HG03521 (cell line): ENCODE data around the gene NELL1.

Experiments used
- ATAC-seq: cut with Tn5 transposase; IDR thresholded peaks from one replicate; pipeline ENCODE4 v1.9.1; 2021; ENCODE audit warnings: mild to moderate bottlenecking, moderate library complexity; ENCODE audit not compliant: unreplicated experiment

NELL1 gene

GRCh38 chr11:20668844-20669819 is at the start of gene NELL1:
Gene NELL1, plus strand, starts transcription at chr11:20669586.
- no peak for ATAC-seq

DNA sequence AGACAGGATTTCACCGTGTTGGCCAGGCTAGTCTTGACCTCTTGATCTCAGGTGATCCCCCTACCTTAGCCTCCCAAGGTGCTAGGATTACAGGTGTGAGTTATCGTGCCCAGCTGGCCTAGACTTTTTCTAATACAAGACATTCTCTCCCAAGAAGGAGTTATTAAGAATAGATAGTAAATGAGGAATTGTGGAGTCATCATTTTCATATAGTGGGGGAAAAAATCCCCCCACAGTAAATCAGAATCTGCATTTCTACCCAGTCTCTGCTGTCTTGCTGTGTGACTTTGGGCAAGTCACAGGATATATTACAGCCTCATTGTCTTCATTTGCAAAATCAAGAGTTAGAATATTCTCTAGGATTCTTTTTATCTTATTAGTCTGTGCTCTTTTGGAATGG is 48.4 kb upstream of the NELL1 start:
- no peak for ATAC-seq

- no peak for ATAC-seq
Observed at GRCh38 chr11:20621679-20622078, 47.7 kb upstream of the NELL1 start.

DNA sequence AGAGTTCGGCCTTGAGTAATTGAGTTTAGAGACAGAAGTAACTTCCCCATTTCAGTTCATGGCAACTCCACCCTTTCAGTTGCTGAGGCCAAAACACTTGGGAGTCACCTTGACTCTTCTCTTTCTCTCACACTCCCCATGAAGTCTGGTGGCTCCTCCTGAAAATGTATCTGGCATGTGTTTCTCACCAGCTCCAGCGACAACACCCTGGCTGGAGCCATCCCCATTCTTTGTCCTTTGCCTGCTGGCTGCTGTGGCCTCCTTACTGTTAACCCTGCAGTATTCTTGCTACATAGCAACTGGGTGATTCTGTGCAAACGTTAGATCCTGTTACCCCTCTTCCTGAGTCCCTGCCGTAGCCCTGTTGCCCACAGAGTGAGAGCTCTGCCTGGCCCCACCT is 46.1 kb upstream of the NELL1 start:
- ATAC-seq: no peak

- ATAC-seq: no peak
Observed at GRCh38 chr11:20626279-20626678, 43.1 kb upstream of the NELL1 start.

- no peak for ATAC-seq
Observed at GRCh38 chr11:20627026-20627425, 42.4 kb upstream of the NELL1 start.

- ATAC-seq: no peak
Observed at GRCh38 chr11:20627701-20628100, 41.7 kb upstream of the NELL1 start.

DNA sequence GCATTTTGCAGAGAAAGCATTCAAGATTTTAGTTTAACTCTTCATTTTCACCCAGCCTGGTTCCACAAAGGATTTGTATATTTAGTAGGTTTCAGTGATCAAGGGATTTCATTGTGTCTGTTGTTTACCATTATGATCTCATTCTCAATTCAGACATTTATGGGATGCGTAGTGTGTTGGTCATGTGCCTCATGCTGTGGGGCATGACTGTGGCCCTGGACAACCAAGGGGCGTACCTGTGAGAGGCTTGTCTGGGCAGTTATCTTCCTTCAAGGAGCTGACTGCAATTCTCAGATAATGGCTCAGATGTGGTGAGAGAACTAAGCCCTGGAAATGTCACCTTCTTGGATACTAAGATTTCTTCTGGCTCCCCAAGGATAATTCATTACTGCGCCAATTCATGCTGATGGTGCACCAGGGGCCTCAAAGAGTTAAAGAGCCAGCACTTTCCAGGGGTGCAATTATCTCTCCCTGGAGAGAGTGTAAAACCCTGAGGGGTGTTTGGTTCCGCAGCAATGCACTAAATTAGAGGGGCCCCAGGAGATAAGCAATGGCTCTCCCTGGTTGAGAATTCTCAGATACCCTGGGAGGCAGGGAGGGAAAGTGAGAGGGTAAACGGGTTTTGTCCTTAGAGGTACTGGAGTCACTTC is 37.7 kb upstream of the NELL1 start:
- no peak for ATAC-seq

DNA sequence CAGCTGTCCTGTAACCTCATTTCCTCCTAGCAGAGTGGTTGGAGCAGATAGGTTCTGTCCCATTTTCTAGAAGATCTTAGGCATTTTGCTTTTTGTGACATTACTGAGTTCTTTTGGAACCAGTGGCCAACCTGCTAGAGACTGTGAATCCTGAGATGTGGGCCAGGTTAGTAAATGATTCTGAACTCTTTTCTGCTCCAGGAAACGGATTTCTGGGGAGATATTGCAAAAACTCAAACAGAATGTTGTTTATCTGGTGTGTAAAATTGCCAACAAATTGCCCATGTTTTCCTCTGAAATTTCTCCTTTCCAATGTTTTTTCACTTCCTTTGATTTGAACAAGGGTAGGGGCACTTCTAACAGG is 37.2 kb upstream of the NELL1 start:
- ATAC-seq: no peak

DNA sequence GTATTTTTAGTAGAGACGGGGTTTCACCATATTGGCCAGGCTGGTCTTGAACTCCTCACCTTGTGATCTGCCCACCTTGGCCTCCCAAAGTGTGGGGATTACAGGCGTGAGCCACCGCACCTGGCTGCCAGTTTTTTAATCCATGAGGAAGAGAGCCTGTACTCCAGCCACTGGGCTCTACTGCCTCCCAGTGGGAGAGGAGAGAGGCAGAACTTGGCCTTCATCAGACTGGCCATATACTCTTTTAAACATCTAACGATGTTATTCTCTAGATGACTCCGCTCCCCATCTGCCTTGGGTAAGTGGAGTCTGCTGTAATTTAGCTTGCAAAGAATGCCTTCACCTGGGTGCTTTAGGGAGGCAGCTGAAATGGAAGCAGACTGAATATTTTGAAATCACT is 35.3 kb upstream of the NELL1 start:
- no peak for ATAC-seq

DNA sequence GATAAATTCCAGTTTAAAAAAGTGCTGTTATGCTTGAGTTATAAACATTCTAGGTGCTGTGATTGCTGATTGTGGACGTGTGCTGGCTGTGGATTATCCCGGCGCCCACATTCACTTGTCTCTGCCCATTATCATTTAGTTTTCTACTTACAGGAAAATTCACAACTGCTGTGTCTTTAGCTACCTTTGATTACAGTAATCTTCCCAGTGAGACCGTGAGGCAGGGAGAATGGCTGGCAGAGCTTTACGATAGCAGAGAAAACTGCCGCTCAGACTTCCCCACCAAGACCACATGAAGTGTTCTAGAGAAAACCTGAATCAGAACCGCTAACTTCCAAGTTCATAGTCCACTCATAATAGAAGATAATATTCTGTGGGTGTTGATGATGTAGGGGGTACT is 34.6 kb upstream of the NELL1 start:
- ATAC-seq: no peak

DNA sequence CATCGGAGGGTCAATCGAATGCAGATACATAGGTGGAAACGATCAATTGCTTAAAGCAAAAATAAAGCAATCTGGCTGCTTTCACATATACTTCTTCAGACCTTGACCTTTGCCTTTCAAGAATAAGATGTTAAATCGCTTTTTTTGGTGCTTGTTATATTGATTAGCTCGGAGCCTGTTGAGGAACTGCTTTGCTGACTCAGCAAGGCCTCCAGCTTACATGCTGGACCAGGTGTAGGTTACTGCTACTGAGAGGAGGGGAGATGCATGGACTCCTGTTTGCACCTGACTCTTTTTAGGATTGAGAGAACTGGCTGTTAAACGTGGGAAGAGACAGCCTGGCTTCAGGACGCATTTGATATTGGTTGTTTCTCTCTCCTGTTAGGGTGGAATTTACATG is 31.3 kb upstream of the NELL1 start:
- no peak for ATAC-seq

DNA sequence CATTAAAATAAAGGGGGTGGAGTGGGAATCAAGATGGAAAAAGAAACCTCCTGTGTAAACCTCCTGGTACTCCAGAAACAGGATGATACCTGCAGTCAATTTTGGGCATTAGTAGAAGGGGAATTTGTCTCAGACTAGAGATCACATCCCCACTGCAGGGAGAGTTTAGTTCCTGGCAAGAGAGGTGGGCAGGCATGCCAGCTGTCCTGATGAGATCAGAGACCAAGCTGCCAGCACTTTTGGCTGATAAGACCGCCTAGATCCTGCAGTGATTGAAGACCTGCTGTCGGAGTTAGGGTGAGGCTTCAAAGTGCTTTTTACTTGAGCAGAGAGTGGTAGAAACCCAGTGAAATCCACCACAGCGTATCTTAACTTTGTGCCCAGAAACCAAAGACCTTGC is 29.7 kb upstream of the NELL1 start:
- ATAC-seq: no peak

DNA sequence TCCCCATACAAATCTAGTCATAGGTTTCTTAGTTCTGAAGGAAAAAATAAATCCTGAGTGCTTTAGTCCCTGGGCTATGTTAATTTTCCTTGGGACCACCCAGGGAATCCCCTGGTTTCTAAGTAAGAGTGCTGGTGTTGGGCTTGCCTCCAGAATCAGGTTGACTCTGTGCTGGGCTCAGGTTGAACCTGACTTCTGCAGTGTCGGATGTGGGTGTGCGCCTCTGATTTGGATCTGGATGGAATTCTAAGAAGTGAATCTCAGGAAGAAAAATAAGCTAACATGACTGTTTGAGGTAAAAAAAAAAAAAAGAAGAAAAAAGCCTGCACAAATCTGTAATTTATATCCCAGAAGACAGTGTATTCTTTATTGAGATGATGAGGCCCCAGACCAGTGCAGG is 29.0 kb upstream of the NELL1 start:
- ATAC-seq: no peak

DNA sequence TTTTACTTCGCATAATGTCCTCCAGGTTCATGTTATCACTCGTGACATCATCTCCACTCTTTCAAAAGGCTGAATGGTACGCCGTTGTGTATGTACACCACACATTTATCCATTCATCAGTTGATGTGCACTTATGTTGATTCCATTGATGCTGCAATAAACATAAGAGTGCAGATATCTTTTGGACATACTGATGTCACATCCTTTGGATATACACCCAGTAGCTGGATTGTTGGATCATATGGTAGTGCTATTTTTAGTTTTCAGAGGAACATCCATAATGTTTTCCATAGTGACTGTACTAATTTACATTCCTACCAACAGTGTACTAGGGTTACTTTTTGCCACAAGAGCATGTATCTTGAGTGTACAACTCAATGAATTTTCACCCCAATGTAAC is 25.0 kb upstream of the NELL1 start:
- no peak for ATAC-seq

GRCh38 chr11:20647976-20648565 is 21.3 kb upstream of the NELL1 start:
- ATAC-seq: no peak

- ATAC-seq: no peak
Observed at GRCh38 chr11:20652150-20652806, 17.1 kb upstream of the NELL1 start.

GRCh38 chr11:20654038-20654437 is 15.3 kb upstream of the NELL1 start:
- ATAC-seq: no peak

- no peak for ATAC-seq
Observed at GRCh38 chr11:20656901-20657300, 12.5 kb upstream of the NELL1 start.

DNA sequence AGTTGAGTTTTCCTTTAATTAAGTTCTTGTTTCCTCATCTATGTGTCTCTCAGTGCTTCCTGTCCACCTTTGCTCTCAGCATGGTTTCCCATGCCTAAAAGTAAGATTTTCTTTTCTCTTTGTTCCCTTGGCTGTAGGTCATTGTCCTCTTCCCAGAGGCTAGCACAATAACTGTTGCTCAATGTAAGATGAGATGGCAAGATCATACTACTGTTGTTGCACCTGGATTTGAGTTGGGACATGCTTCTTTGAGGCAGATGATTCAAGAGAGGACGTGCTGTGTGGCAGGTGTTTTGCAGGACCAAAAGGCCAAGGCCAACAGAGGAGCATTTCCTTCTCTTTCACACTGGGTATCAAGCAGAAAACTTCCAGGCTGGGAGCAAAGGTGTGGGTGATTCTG is 11.3 kb upstream of the NELL1 start:
- ATAC-seq: no peak

- ATAC-seq: no peak
Observed at GRCh38 chr11:20661445-20661844, 7.9 kb upstream of the NELL1 start.
